Measurements from ENCODE around the gene SHISAL2A.

Gene SHISAL2A

DNA sequence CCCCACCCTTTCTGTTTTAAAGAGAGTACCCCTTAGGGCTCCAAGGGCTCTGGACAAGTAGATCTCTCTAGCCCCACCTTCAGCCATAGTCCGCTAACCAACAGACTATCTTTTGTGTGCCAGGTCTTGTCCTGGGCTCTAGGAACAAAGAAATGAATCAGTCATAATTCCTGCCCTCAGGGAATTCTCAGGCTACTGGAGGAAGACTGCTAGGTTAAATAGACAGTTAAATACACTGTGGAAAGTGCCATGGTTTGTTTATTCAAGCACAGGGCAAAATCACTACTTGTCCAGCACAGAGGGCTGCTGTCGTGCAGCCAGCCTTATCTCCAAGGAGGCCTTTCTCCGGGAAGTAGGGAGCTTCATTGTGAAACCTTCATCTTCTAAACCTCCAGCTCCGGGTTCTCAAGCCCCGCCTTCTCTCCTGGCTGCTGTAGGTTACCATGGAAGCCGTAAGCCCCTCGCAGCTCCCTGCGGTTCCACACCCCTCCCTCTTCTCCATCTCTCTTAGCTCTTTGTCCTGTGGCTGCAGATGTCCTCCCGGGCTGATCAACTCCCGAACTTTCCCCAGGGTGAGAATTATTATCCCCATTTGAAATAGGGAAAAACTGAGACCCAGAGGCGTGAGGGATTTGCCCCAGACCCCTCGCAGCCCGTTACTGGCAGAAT is 29.8 kb downstream of the SHISAL2A start:
- no peak for DNase-seq

- no peak for DNase-seq
Measured at GRCh38 chr1:52663716-52664115, 30.7 kb downstream of the SHISAL2A start.

DNA sequence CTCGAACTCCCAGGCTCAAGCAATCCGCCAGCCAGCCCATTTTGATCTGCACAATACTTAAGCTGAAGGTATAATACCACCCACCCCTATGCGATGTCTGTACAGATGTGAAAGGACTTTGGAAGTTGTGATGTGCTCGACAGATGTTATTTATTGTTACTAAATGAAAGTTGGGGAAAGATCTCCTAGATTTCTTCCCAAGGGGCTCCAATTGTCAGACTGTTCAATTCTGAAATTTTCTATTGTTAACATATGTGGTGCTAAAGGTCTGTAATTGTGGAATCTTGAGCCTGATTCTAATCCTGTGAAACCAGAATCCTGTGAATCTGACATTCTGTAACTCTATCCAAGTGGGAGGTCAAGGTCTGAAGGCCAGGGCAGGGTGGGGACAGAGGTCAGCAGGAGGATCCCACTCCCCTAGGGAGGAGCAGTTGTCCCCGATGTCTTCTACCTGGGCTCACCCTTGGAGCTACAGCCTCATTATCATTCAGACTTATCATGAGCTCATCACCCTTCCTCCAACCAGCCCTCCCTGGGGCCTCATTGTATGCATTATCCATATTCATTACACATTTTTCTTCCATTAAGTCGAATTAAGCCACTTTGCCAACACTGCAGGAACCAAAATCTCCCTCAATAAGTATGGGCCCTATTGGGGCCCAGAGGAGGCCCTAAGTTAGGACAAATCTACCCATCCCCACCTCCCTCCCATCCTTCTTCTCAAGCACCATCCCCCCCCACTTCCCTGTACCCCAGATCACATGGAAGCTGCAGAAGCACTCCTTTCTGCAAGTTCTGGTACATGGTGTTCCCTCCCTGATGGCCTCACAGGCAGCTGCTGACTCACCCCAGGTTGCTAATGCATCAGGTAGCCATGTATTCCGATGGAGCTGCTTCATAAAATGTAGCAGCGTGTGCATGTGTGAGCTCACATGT is 32.3 kb downstream of the SHISAL2A start:
- no peak for DNase-seq

DNA sequence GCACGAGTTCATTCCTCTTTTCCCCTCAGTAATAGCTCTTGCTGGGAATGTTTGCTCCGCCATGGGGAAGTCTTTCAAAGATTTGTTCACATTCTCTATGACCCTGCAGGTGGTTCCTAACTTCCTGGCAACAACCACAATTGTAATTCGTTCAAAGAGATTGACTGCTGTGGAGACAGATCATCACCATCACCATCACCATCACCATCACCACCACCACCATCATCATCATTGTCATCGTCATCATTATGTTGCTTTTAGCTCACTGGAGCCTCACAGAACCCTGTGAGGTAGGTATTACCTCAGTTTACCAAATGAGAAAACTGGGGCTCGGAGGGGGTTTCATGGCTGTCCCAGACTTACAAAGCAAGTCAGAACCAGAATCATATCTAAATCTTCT is 34.3 kb downstream of the SHISAL2A start:
- DNase-seq, result no peak

DNA sequence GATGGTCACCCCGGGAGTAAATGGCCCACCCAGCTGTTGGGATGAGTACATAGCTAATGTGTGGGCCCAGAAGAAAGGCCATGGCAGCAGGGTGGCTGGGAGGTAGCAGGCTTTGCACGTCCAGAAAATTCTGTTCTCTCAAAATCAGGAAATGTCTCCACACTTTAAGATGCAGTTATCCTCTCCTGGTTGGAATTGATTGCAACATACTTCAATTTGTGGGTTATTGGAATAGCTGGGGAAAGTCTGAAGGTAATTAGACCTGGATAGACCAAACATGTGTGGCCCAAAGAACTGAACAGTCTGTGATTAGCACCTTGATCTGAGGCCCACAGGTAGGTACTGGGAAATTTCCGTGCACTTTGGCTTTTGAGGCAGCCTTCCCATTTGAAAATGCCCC is 35.0 kb downstream of the SHISAL2A start:
- DNase-seq, result no peak

DNA sequence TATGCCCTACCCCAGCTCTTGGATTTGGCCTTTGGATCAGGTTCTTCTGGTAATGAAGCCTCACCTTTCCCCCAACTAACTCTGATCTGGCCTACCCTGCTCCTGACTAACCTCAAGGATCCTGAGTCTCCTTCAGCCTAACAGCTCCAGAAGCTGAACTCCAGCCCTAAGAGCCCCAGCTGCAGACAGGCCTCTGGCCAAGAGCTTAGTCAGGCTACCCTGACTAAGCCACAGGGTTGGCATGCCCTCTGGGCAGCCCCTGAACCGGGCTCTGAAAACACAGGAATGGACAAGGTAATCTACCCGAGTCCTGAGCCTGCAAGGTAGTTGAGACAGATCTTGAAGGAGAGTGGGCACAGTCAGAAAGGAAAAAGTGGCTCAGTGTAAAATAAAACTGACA is 35.7 kb downstream of the SHISAL2A start:
- no peak for DNase-seq

GRCh38 chr1:52669696-52670095 is 36.7 kb downstream of the SHISAL2A start:
- no peak for DNase-seq

DNA sequence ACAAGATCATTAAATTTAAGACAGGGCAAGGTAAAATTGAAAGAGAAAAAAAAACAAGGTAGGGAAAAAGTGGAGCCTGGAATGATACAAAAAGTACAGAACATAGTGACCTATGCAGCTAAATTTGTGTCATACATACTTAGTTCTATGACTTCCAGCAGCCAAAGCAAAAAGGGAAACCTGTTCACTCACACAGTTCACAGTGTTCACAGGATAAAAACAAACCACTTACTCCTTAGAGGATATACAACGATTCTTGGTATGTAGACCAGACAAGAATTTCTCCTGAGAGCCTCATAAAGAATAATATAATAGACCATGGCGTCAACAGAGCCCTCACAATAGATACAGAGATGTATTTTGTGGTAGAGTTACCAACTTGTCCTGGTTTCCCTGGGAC is 37.6 kb downstream of the SHISAL2A start:
- DNase-seq, result no peak

- DNase-seq, result no peak
Measured at GRCh38 chr1:52672946-52673345, 40.0 kb downstream of the SHISAL2A start.

- DNase-seq, result no peak
Measured at GRCh38 chr1:52673513-52673912, 40.5 kb downstream of the SHISAL2A start.

- DNase-seq, result peak; percentile 29
Measured at GRCh38 chr1:52674497-52675384, 41.8 kb downstream of the SHISAL2A start.

GRCh38 chr1:52676249-52676903 is 43.4 kb downstream of the SHISAL2A start:
- DNase-seq, result no peak

- no peak for DNase-seq
Measured at GRCh38 chr1:52677076-52677806, 44.3 kb downstream of the SHISAL2A start.

GRCh38 chr1:52679048-52679447 is 46.1 kb downstream of the SHISAL2A start:
- DNase-seq, result no peak

DNA sequence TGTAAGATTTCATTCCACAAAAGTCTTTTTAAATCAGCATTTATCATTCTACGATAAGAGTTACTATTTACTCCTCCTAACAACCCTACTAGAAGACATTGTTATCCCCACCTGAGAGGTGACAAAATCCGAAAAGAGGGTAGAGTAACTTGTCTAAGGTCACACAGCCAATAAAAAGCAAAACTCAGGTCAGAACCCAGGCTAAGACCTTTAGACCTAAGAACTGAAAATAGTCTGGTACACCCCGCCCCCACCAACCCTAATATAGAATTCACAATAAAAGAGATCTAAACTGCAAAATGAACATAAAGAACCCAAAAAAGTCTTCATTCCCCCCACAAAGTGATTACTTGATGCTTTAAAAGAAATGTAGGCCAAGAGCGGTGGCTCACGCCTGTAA is 46.5 kb downstream of the SHISAL2A start:
- DNase-seq, result no peak

DNA sequence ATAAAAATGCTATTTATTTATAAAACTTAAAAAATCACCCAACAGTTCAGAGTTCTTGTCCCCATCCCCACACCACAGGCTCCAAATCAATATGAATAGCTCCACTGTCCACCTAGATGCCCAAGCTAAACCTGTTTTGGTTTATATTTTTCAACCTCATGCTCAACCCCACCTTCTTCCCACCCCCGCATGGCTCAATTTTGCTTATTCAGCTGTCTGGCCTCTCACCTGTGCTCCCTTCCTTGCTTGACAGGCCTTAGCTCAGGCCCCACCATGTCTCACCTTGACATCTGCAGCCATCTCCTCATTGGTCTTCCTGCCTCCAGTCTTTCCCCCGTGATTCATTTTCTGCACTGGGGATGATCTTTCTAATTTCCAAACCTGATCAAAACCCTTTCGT is 47.4 kb downstream of the SHISAL2A start:
- no peak for DNase-seq

DNA sequence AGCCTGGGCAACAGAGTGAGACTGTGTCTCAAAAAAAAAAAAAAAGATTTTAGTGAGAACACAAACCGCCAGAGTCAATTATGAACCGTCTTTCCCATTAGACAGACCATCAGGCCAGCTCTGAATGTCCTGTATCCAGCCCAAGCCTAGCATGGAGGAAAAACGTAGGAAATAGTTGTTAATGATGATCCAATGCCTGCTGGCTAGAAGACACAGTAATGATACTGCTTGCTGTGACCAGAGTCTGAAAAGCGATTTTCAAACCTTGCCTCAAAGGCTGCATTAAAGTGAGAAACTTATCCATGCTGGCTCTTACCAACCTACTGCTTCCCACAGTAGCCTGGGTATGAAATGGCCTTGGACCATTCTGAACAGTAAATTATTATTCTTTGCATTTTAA is 48.2 kb downstream of the SHISAL2A start:
- no peak for DNase-seq

DNA sequence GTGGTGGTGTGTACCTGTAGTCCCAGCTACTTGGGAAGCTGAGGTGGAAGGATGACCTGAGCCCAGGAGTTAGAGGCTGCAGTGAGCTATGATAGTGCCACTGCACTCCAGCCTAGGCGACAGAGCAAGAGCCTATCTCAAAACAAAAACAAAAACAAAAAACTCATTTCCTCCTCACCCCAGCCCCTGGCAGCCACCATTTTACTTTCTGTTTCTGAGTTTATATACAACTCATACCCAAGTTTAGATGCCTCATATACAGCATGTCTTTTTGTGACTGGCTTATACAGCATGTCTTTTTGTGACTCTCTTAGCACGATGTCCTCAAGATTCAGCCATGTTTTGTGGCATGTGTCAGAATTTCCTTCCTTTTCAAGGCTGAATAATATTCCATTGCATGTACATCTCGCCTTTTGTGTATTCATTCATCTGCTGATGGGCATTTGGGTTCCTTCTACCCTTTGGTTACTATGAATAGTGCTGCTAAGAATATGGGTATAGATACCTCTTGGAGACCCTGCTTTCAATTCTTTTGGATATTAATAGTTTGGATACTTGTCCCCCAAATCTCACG is 50.5 kb downstream of the SHISAL2A start:
- no peak for DNase-seq

- DNase-seq, result no peak
Measured at GRCh38 chr1:52684545-52684944, 51.6 kb downstream of the SHISAL2A start.

- DNase-seq, result peak; percentile 60
Measured at GRCh38 chr1:52686261-52686751, 53.3 kb downstream of the SHISAL2A start.

- no peak for DNase-seq
Measured at GRCh38 chr1:52686830-52687229, 53.9 kb downstream of the SHISAL2A start.
